GDM1 (cell line): ENCODE data around the gene RASGRP1.

Experiments
- DNase-seq: peaks from one replicate; lab custom pipeline; 2025; lab: John Stamatoyannopoulos, UW

The RASGRP1 gene

DNA sequence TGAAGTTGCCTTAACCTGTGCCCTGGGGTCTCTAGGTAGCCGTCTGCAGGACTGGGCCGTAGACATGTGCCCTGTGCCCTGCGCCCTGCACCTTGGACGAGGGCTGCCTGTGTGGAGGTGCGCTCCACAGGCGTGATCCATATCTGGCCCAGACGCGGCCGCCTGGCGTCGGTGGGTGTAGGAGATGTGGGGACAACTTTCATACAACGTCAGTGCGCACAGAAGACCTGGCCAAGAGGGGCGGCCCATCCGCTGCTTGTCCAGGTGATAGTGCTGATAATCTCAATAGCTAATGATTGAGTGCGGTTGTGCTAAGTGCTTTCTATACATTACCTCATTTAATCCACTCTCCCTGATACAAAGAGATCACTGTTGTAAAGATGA, 665 bp upstream of the RASGRP1 start:
- DNase-seq, result no peak

DNA sequence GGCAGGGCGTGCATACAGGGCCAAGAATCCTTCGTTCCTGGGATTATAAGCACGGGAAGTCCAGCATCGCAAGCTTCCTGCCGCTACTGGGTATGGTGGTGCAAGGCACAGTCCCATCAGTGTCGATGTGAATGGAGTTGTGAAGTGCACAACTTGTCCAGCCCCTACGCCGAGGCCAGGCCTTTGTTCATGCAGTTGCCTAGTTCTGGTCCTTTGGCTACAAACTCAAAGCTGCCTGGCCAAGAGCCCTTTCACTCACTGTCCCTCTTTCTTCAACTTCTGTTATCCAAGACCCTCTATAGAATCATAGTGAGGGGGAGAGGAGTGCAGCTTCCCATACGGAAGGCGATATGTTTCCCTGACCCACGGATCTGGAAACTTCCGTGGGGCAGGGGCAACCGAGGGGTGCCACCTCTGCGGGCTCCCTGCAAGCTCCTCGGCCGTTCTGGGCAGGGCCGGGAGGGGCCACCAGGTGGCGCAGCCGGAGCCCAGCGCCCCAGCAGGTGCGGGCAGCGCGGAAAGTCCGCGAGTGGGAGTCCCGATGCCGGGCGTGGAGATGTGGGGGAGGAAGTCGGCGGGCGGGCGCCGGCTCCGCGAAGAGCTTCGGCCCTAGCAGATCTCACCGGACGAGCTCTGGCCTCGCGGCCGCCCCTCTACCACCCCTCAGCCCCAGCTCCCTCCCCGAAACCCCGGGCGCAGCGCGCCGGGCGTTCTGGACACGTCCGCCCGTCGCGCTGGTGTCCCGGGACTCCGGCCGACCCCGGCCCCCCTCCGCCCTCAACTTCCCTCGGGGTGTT, 693 bp downstream of the RASGRP1 start:
- peak; percentile 61 for DNase-seq

DNA sequence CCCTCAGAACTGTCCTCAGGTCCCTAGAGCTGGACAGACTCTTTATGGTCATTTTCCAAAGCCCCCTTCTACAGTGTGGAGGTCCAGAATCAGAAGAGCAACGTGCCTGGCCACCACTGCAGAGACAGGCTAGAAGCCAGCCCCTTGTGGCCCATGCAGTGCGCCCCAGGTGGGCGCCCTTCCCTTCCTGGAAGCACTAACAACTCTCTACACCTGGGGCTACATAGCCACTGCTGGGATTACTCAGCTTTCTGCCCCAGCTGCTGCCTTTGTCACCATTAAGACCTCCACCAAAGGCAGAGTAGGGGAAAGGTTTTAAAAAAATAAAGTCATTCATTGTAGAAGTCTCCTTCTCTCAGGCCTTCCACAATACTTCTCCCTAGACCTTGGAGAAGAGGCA, 2.3 kb downstream of the RASGRP1 start:
- DNase-seq, result no peak

DNA sequence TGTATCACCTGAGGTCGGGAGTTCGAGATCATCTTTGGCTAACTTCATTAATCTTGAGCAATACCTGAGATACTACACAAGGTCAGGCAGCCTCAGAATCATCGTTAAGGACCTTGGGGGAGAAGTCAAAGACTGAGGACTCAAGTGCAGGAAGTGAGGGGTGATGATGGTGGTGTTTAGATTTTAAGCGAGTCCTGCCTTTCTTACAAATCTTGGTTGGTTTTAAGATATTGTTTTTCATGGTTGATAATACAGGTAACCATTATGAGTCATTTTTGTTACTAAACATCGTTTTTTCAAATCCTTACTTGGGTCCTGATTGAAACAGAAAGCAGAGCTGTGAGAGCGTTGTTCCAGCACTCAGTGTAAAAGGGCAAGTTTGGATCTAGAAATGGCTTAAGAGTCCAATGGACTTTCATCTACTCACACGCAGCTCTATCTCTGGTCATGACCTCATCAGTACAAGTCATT, 4.1 kb downstream of the RASGRP1 start:
- no peak for DNase-seq

DNA sequence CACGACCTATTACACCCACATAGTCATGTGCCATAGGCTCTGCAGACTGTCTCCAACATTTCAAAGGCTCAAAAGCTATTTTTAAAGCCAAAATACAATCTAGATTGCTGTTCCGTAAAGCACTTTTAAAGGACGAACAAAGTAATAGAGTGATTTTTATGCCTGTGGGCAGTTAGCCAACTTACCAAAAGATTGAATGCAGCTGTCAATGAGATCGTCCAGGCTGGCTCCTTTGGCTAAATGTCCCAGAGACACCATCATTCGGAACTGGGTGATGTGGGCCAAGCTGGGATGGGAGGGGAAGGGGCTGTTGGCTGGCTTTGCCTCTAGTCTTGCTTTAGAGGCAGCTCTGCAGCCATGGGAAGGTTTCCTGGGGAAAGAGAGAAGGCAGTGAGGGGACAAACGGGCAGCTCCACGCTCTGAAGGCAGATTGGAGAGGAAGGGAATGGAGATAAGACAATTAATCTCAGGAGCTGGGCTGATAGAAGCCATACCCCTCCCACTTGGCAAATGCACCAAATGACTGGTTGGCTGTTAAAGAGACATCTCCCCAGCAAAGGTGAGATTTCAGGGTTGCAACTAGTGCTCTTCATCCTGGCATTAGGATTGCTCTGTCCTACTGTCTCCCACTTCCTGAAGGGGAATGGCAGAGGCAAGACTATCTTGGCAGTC, 4.8 kb downstream of the RASGRP1 start:
- DNase-seq, result no peak

DNA sequence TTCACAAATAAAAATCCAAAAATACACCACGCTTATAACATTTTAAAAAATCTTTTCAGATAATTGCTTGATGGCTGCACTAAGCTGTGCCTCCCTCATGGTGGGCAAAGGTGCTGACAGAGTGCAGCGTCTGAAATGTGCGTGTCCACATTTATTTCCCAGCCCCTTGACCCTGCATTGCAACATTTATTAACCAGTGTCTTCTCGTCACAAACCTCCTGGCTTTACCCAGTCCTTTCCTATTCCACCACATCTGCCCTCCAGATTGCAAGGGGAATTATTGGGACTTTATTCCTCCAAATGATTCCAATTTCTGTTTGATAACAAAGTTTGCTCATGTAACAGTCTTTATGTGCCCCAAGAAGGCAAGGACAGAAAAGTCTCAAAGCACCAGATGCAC, 5.5 kb downstream of the RASGRP1 start:
- no peak for DNase-seq

DNA sequence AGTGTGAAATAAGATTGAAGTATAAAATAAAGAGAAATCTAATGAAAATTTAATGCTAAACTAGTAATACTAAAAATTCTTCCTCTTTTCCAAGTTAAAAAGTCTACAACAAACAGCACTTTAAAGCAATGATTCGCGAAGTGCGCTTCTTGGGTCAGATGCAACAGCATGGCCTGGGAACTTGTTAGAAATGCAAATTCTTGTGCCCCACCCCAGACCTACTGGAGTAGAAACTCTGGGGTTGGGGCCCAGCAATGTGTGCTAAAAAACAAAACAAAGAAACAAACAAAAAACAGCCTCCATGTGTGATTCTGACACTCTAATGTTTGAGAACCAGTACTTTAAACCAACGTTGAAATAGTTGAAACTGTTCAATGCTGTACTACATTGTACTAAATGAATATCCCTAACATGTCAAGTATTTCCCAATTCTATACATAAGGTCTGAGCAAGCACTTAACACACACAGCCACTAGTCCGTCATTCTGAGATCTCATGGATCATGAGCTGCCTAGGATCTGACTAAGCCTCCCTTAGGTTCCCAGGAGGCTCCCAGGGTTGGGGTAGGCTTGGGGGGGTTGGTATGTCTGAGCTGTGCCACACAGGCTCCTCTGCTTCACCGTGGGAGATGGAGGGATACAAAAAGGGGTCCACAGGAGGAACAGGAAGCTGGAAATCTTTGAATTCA, 6.1 kb downstream of the RASGRP1 start:
- DNase-seq, result no peak

DNA sequence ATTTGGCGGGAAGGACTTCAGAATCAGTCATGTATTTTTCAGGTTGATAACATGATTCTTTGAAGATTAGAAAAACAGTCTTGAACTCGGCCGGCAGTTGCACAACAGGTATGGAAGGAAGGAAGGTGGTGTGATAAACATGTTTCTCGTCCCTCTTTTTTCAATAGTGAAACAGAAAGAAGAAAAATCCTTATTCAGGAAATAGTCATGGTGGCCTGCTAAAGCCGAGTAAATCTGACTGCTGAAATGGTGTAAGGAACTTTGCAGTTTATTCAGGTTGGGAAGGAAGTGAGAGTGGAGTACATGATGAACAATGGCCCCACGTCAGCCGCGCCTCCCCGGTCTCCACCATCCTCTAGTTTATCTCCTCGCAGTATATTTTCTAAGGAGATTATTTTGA, 6.7 kb downstream of the RASGRP1 start:
- DNase-seq, result no peak

DNA sequence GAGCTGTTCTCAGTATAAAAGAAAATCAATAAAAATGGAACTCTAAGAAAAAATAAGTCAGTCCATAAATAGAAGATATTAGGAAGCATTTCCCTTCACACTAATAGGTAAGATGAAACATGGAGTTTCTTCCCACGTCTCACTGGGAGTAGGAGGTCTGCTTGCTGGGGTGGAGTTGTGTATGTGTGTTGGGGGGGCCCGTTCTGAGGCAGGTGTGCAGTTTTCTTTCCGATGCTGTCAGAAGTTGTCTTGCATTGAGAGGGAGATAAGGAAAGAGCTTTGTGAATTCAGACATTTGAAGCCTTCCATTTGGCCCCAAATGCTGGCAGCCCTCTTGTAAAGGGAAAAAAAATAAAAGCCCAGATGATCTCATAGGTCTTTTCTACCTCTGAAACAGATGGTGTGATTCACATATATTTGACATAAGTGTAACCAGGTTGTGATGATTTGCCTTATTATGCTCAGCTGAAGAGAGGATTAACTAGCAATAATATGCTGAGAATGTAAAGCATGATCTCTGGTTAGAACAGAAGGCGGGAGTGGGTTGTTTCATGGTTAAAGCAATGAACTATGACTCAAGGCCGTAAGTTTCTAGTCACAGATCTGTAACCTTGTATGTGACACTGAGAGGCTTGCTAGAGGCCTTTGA, 8.8 kb downstream of the RASGRP1 start:
- no peak for DNase-seq

DNA sequence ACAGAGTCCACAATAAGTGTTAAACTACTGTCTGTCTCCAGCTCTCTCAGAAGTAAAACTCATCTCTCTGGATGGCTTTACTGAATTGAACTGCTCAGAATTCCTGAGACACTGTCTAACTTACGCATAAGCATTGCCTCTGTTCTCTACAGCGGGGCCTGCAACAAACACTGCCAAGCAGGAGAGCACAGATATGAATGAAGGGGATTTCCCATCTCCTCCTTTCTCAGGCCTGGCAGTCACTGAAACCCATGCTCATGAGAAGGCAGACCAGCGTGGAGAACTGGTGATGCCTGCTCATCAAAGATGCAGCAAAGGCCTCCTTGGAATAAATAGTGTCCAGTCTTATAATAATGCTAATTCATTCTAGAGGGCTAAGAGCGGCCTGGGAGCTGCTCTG, 10.3 kb downstream of the RASGRP1 start:
- no peak for DNase-seq

DNA sequence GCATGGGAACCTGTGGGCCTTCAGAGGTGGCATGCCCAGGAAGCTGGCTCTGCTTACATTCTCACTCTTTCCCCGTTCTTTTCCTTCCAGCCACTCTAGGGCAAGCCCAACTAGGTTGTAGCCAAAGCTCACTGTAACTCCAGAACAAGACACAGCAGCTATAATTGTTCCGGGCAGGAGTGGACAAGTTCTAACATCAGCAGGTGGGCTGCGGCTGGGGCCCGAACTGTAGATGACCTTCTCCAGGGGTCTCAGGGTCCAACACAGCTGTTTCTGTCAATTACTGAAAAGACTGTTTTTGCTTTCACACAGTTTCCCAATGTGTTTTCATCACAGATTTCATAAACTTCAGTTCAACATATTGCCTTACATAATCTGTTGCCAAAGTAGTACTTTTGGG, 11.5 kb downstream of the RASGRP1 start:
- no peak for DNase-seq

DNA sequence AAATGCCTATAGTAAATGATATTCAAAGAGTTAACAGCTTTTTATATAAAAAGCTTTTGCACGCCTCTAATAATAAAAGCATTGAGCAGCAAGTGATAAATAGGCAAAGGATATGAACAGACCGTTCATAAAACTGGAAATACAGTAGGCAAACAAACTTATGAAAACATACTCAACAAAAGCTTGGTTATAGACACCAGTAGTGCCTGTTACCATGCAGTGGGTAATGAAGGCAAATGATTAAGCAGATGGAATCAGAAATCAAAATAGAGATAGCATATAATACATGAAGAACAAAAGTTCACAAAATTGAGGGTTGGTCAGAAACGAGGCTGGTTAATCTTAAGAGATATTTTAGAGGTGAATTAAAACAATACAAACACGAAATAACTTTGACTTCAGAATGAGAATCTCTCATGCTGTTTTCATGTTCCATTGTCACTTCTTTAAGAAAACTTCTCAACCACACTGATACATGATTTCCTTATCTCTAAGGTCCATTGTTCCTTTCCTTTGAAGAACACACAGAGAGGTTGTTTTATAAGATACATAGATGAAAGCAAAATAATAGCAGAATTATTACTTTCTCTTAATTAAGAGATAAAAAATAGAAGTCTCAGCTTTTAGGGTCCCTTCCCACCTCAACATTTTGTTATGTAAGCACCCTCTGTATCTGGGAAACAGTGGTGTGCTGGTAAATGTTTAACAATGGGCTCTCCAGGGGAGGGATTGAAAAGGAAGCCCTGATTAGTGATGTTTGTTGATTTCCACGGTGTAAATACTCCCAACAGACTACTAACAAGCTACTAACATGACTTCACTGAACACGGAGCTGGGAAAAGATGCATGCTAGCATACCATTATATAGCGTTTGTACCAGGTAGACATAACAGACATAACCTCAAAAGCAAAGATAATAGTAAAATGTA, 12.6 kb downstream of the RASGRP1 start:
- DNase-seq, result no peak

DNA sequence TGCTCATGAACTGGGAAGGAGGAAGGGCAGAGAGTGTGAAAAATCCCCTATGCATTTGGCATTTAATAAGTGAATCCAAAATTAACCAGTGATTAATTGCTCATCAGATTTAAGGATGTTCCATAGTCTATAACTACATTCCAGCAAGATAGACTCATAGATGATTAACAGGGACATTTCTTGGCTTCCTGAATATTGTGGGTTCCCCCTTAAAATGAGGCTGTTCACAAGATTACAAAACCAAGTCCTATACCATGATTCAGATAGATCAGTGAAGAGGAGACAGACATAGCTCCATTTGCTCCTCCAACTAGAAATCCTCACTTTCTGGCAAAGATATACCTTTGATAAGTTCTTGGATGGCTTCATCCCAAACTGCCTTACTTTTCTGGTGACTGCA, 15.4 kb downstream of the RASGRP1 start:
- no peak for DNase-seq

DNA sequence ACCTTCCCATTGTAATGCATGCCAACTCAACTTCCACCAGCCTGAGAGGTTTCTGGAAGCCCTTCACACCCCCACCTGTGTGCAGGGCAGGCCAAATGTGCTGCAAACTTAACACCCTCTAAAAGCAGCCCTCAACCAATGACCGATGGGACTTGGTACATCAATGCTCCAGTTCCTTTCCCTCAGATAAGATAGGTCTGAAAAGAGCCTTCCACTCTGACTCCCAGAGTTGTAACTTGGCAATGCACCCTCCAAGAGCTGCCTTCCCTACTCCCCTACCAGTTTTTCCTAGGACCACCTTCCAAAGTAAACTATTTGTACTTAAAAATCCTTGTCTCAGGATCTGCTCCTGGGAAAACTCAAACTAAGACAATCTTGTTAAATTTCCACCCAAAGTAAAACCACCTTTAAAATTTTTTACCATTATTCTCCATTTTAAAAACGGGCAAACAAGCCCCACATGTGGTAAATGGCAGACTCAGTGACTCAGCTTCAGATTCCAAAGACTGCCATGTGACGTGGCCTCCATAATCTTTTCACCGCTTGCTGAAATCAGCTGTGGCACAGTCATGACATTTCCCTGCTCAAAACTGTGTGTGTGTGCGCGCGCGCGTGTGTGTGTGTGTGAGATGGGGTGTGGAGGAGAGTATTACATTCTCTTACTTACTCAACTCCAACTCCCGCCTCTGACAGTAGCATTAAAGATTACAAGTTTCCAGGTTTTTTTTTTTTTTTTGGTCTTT, 17.2 kb downstream of the RASGRP1 start:
- DNase-seq, result no peak

DNA sequence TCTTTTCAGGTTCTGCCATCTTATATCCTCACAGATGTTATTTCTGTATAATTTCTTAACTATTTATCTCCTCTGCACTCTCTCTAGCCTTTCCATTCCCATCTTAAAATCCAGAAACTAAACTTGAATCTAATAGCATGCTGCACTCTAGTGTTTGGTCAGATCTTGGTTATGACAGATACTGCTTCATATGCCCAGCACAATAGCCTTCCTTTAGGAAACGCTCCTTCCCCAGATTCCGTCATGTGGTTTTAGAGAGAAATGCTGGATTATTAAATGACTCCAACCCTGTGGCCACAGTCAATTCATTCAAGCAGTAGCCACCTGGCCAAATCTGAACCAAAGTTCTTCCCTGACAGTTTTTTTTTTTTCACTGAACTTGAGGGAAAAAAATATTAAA, 19.4 kb downstream of the RASGRP1 start:
- no peak for DNase-seq

DNA sequence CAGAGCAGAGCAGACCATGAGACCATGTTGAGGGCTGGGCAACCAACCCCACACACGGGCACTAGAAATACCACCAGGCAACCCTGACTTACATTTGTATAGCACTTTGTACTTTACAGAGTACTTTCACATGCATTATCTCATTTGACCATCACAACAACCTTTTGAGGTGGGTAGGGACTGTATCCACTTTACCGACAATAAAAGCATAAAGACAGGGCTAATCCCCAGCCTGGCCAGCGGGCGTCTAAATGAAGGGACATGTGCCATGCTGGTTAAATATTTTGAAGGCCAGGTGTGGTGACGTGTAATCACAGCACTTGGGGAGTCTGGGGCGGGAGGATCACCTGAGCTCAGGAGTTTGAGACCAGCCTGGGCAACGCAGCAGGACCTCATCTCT, 23.6 kb downstream of the RASGRP1 start:
- DNase-seq, result no peak

DNA sequence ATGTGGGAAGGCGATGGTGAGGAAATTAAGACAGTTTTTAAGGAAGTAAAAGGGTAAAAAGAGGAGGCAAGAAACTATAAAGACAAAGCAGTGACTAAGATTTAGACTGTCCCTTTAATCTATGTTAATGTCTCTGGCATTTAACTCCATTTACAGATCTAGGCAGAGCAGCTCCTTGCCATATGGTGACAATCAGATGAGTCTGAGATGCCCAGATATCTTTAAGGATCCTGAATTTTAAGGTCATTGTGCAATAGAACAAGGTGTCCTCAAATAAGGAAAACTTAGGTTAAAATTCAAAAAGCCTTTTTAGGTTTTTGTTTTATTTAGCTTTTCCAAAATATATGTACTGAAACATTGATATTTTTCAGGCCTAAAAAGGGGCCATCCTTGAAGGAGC, 24.1 kb downstream of the RASGRP1 start:
- no peak for DNase-seq

DNA sequence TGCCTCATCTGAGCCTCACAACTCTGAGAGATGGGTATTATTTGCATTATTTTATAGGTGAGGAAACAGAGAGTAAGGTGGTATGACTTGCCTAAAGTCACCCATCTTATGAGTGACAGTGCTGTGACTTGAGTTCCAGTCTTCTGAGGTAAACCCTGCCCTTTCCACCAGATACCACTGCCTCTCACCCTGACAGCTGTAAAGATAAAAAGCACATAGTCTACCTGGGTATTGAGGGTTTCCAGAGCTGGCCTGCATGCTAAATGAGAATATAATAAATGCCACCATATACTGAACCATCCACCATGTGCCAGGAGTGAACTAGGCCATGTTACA, 25.6 kb downstream of the RASGRP1 start:
- no peak for DNase-seq

DNA sequence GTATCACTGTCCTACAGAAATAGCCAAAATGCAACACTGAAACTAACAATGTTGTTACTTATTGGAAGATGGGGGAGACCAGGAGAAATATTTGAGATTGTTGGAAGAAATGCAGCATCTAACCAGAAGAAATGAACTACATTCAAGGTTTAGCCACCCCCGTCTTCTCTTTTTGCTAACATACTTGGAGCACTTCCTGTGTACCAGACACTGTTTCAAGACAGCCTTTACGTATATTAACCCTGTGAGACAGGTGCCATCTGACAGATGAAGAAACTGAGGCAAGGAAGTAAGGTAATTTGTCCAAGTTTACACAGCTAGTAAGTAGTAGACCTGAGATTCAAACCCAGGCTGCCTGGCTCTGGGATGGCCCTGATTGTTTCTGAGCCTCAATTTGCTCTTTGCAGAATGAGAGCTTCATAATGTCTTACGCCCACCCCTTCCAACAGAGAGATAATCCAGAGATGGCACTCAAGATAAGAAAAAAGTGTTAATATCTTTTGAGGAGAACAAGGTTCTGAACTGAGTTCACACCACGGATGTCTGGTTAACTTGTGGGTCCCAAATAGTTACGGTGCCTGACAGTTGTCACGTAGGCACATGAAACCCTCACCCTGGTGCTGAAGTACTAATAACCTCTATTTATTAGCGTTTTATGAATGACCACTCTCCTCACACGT, 26.1 kb downstream of the RASGRP1 start:
- no peak for DNase-seq

DNA sequence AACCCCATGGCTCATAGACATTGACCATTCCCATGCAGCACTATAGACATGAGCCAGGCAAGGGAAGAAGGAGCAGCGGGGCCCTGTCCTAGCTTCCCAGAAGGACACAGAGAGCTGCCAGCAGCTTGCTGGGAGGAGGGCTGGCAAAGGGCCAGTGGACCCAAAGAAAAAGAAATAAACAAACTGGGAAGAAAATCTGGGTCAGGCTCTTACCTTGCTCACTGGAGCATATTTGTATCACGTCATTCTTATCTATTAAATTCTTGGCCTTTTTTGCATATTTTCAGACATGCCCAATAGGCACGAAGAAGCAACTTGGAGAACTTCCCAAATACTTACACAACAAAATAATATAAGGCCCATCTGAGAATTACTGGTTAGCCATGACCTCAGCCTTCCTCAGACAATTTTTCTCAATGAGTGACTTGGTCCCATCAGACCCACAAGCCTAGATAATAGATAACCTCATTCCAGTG, 28.4 kb downstream of the RASGRP1 start:
- no peak for DNase-seq
